Endothelial cell (in vitro differentiated cells): ENCODE measurements around the gene C6orf132. TPM values are rescaled to one million over a fixed set of nuclear protein-coding genes. Genes with fewer than 3 reads are reported as not detected.

Experiments used
- DNase-seq: peaks from one replicate; pipeline ENCODE4 v3.0.0; 2021; ENCODE audit warnings: low spot score
- H3K27ac Mint-ChIP-seq: one replicate; pipeline ENCODE4 v1.8.0; 2021; ENCODE audit warnings: mixed read lengths, inconsistent platforms; ENCODE audit not compliant: unreplicated experiment
- H3K27me3 Mint-ChIP-seq: one replicate; pipeline ENCODE4 v1.8.0; 2021; ENCODE audit warnings: mild to moderate bottlenecking, moderate library complexity, mixed read lengths, inconsistent platforms; ENCODE audit not compliant: unreplicated experiment
- H3K36me3 Mint-ChIP-seq: one replicate; pipeline ENCODE4 v1.8.0; 2021; ENCODE audit warnings: mild to moderate bottlenecking, low read depth, mixed read lengths, inconsistent platforms; ENCODE audit not compliant: unreplicated experiment
- H3K4me1 Mint-ChIP-seq: one replicate; pipeline ENCODE4 v1.8.0; 2021; ENCODE audit warnings: mild to moderate bottlenecking, mixed read lengths, inconsistent platforms; ENCODE audit not compliant: unreplicated experiment
- H3K4me3 Mint-ChIP-seq: one replicate; pipeline ENCODE4 v1.8.0; 2021; ENCODE audit warnings: mild to moderate bottlenecking, mixed read lengths, inconsistent platforms; ENCODE audit not compliant: unreplicated experiment
- H3K9me3 Mint-ChIP-seq: one replicate; pipeline ENCODE4 v1.8.0; 2021; ENCODE audit warnings: mixed read lengths, inconsistent platforms; ENCODE audit not compliant: unreplicated experiment
- total RNA-seq: library from RNA; stranded (reverse); fragmentation: NEBNext Ultra II Directional; extraction: Animal tissue kit (Norgen Biotek cat#: 25700); gene quantifications from one replicate; pipeline ENCODE4 v1.2.1, GENCODE V29; 2021; ENCODE audit not compliant: unreplicated experiment
- TF ChIP-seq, protein P1 (sequence below): fragments of 200-600 bp; sonication (generic); IDR thresholded peaks from one replicate; pipeline ENCODE4 v1.5.0; 2021; ENCODE audit warnings: antibody characterized with exemption; ENCODE audit not compliant: unreplicated experiment

C6orf132 gene
- total RNA-seq, 1 donor from 2014 or later: 0.87 TPM

DNA sequence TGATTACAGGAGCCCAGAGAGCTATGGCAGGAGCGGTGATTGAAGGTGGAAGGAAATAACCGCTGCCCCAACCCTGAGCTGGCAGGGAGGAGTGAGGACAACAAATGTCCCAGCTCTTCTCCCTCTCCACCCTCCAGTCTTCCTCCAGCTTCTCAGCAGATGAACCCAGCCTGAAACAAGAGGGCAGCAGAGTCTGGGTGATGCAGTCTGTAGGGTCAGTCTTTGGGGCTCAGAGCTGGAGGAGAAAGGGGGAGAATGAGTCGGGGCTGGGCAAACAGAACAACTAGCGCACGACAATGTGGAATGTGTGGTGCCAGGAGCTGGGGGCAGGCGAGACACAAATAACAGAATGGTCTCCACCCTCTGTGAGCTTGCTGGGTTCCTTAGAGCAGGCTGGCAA is 26.2 kb upstream of the C6orf132 start:
- H3K27me3 Mint-ChIP-seq: peaks cover 4% of the 10 kb centered on the region
- H3K27ac Mint-ChIP-seq: no peak overlapping the region
- no peaks in the 10 kb centered on the region for H3K9me3 Mint-ChIP-seq
- no peak for DNase-seq
- H3K36me3 Mint-ChIP-seq: no peaks in the 10 kb centered on the region
- no peak overlapping the region for H3K4me3 Mint-ChIP-seq
- TF ChIP-seq, protein P1, sequence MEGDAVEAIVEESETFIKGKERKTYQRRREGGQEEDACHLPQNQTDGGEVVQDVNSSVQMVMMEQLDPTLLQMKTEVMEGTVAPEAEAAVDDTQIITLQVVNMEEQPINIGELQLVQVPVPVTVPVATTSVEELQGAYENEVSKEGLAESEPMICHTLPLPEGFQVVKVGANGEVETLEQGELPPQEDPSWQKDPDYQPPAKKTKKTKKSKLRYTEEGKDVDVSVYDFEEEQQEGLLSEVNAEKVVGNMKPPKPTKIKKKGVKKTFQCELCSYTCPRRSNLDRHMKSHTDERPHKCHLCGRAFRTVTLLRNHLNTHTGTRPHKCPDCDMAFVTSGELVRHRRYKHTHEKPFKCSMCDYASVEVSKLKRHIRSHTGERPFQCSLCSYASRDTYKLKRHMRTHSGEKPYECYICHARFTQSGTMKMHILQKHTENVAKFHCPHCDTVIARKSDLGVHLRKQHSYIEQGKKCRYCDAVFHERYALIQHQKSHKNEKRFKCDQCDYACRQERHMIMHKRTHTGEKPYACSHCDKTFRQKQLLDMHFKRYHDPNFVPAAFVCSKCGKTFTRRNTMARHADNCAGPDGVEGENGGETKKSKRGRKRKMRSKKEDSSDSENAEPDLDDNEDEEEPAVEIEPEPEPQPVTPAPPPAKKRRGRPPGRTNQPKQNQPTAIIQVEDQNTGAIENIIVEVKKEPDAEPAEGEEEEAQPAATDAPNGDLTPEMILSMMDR: no peak
- H3K4me1 Mint-ChIP-seq: peaks cover 3% of the 10 kb centered on the region

DNA sequence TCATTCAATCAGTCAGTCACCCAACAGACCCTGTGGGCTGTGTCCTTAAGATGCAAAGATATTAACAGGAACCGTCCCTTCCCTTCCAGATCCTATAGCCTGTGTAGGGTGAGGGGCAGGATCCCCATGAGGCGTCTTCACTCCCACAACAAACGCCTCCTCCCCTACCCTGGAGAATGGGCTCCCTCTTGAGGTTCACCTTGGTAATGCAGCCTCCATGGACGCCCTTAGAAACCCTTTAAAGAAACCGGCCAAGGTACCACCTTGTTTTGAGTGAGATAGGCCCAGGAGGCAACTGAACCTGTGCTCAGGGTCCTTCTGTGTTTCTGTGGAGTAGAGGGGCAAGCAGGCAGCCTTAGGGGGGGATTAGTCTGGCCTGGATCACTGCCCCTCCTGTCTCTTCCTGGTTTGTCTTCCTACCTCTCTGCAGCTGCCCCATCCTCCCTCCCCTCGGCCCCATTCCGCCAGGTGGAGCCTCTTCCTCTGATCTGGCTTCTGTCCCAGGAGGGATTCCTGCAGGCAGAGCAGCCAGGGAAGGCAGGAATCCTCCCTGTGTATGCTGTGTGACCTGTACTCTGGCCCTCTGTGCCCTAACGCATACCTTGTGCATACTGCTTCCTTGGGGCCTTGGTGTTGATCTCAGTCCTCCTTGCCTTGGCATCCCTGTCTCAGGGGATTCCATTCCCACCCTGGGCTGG is 24.2 kb upstream of the C6orf132 start:
- no peaks in the 10 kb centered on the region for H3K9me3 Mint-ChIP-seq
- peak; percentile 88 for DNase-seq
- no peak overlapping the region for H3K4me3 Mint-ChIP-seq
- TF ChIP-seq, protein P1: peak; percentile 93
- H3K27me3 Mint-ChIP-seq: peaks cover 4% of the 10 kb centered on the region
- H3K4me1 Mint-ChIP-seq: peaks cover 3% of the 10 kb centered on the region
- no peaks in the 10 kb centered on the region for H3K36me3 Mint-ChIP-seq
- no peak overlapping the region for H3K27ac Mint-ChIP-seq

DNA sequence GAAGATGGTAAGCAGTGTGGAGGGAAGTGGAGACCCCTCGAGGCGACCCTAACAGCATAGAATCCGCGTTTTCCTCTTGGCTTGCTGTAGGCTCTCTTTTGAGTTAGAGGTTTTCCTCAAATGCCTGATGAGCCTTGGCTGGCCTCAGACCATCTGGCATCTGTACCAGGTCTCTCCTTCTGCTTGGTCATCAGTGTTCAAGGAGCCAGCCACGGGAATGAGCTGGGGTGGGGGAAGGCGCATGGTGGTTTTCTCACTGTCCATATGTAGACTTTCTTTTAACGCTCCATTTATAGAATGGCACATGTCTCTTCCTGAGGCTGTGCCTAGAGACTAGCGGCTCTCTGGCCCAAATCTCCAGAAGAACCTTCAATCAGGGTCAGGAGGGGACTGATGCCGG is 22.6 kb upstream of the C6orf132 start:
- Mint-ChIP-seq H3K9me3 (no peaks in the 10 kb centered on the region), H3K4me1 (peaks cover 3% of the 10 kb centered on the region), H3K4me3 (no peak overlapping the region), H3K27ac (no peak overlapping the region), H3K27me3 (peaks cover 4% of the 10 kb centered on the region), H3K36me3 (no peaks in the 10 kb centered on the region)
- TF ChIP-seq, protein P1: no peak
- no peak for DNase-seq

DNA sequence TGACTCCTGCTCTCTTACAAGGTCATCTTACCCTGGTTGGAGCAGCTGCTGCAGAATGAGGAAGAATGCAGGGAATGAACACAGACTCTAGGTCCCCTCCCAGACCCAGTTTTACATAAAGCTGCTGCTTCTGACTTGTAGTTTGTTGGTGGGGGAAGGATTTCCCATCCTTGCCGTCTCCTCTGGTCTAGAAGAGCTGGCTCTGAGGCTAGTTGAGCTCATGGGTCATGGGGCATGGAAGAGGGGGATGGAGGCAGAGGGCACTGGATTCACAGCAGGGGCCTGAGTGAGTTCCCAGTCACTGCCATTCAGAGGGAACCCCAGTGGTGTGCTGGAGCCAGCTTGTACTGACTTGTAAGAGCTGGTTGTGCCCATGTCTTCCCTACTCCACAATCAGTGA is 21.6 kb upstream of the C6orf132 start:
- Mint-ChIP-seq H3K9me3 (no peaks in the 10 kb centered on the region), H3K4me1 (peaks cover 3% of the 10 kb centered on the region), H3K27ac (no peak overlapping the region), H3K27me3 (peaks cover 4% of the 10 kb centered on the region), H3K4me3 (no peak overlapping the region), H3K36me3 (no peaks in the 10 kb centered on the region)
- TF ChIP-seq, protein P1: no peak
- no peak for DNase-seq

DNA sequence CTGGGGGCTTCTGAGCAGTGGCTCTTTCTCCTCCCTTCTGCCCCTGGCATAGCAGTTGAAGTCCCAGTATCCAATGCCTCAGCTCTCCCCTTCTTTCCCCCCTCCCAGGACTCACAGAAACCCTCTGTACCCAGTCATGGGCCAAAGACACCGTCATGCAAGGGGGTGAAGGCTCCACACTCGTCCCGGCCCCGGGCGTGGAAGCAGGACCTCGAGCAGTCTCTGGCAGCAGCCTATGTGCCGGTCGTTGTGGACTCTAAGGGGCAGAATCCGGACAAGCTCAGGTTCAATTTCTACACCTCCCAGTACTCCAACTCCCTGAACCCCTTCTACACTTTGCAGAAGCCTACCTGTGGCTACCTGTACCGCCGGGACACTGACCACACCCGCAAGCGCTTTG is 20.4 kb upstream of the C6orf132 start:
- TF ChIP-seq, protein P1: no peak
- Mint-ChIP-seq H3K4me1 (peaks cover 3% of the 10 kb centered on the region), H3K4me3 (no peak overlapping the region), H3K27ac (no peak overlapping the region), H3K27me3 (no peaks in the 10 kb centered on the region), H3K9me3 (no peaks in the 10 kb centered on the region), H3K36me3 (no peaks in the 10 kb centered on the region)
- DNase-seq: no peak
